Measurements from ENCODE around the gene PANK3. TPM values are rescaled to one million over a fixed set of nuclear protein-coding genes. Genes with fewer than 3 reads are reported as not detected.
"Not testable (repeated sequence)": the region's sequence is repeated elsewhere in the genome, so short reads cannot be mapped to it uniquely, and the experiment has no call there.

The PANK3 gene
- total and polyA plus RNA-seq, 8 donors = 4.8 to 104 (median 12.2) TPM

- Histone ChIP-seq H3K36me3 (no peaks in the 10 kb centered on the region), H3K9me3 (no peaks in the 10 kb centered on the region), H3K27ac (no peak overlapping the region), H3K4me3 (no peak overlapping the region), H3K27me3 (peaks cover 0 to 18% (median 0%) of the 10 kb centered on the region in 3 donors), H3K4me1 (no peaks in the 10 kb centered on the region)
- DNase-seq = no peak
- 53 to 66% (median 62%) methylated on average over 2 of the region's 2 CpGs for WGBS, 5 donors
- TF ChIP-seq POLR2AphosphoS5 (IDR thresholded peaks at IDR 0.05) = no peak
- no peak for TF ChIP-seq EP300 (IDR thresholded peaks at IDR 0.05)
- no peak for TF ChIP-seq POLR2A (IDR thresholded peaks at IDR 0.05)
- TF ChIP-seq, protein P1, sequence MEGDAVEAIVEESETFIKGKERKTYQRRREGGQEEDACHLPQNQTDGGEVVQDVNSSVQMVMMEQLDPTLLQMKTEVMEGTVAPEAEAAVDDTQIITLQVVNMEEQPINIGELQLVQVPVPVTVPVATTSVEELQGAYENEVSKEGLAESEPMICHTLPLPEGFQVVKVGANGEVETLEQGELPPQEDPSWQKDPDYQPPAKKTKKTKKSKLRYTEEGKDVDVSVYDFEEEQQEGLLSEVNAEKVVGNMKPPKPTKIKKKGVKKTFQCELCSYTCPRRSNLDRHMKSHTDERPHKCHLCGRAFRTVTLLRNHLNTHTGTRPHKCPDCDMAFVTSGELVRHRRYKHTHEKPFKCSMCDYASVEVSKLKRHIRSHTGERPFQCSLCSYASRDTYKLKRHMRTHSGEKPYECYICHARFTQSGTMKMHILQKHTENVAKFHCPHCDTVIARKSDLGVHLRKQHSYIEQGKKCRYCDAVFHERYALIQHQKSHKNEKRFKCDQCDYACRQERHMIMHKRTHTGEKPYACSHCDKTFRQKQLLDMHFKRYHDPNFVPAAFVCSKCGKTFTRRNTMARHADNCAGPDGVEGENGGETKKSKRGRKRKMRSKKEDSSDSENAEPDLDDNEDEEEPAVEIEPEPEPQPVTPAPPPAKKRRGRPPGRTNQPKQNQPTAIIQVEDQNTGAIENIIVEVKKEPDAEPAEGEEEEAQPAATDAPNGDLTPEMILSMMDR (IDR thresholded peaks at IDR 0.05) = no peak
- intact Hi-C loops (cut with DNase I; ENCODE audit: low total_unique reads) = no loop called here
Measured at GRCh38 chr5:168537176-168537575, 42.0 kb downstream of the PANK3 start.

DNA sequence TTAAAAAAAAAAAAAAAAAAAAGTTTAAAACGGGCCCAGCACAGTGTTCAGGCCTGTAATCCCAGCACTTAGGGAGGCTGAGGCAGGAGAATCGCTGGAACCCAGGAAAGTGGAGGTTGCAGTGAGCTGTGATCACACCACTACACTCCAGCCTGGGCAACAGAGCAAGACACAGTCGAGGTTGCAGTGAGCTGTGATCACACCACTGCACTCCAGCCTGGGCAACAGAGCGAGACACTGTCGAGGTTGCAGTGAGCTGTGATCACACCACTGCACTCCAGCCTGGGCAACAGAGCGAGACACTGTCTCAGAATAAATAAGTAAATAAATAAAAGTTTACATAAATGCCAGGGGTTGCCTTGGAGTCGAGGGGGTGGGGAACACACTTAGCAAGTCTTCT, 44.8 kb downstream of the PANK3 start:
- H3K4me1 ChIP-seq; H3K27ac ChIP-seq; DNase-seq; H3K36me3 ChIP-seq; H3K4me3 ChIP-seq; intact Hi-C loops (cut with DNase I; ENCODE audit: low total_unique reads); H3K9me3 ChIP-seq: not testable (repeated sequence)
- 77 to 96% (median 84%) methylated on average over 7 of the region's 7 CpGs for WGBS, 5 donors
- peaks cover 0 to 46% (median 23%) of the 10 kb centered on the region in 3 donors for H3K27me3 ChIP-seq

- H3K36me3 ChIP-seq = no peaks in the 10 kb centered on the region
- 62 to 78% (median 71%) methylated on average over 6 of the region's 6 CpGs for WGBS, 5 donors
- peaks cover 0 to 10% (median 6%) of the 10 kb centered on the region in 4 donors for H3K9me3 ChIP-seq
- no peak overlapping the region for H3K27ac ChIP-seq
- no peak for TF ChIP-seq POLR2A (IDR thresholded peaks at IDR 0.05)
- TF ChIP-seq, protein P1 (IDR thresholded peaks at IDR 0.05) = no peak
- TF ChIP-seq POLR2AphosphoS5 (IDR thresholded peaks at IDR 0.05) = no peak
- no peak for TF ChIP-seq EP300 (IDR thresholded peaks at IDR 0.05)
- H3K4me3 ChIP-seq = no peak overlapping the region
- H3K27me3 ChIP-seq = peaks cover 0 to 58% (median 34%) of the 10 kb centered on the region in 3 donors
- intact Hi-C loops (cut with DNase I; ENCODE audit: low total_unique reads) = no loop called here
- DNase-seq = no peak
- H3K4me1 ChIP-seq = peaks cover 4 to 15% (median 9%) of the 10 kb centered on the region in 4 donors
Measured at GRCh38 chr5:168531987-168532864, 46.9 kb downstream of the PANK3 start.

DNA sequence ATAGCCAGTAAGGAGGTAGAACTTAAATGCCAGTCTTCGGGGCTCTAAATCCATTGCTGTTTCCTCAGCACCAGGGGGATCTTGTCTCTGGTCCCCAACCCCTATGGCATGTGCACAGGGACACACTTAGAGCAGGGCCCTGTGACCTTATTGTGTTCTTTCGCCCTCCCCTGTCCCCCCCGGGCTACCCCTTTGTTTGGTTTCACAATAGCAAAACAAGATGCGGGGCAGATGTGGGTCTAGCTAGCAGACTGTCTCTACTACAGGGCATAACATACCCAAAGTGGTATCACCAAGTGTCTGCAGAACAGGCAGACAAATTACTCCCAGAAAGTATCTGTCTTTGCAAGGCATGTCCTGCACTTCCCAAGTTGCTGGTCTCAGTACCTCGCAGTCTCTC, 48.0 kb downstream of the PANK3 start:
- Histone ChIP-seq H3K4me3 (no peak overlapping the region), H3K4me1 (peaks cover 4 to 15% (median 9%) of the 10 kb centered on the region in 4 donors), H3K9me3 (peaks cover 0 to 10% (median 6%) of the 10 kb centered on the region in 4 donors), H3K27ac (no peak overlapping the region), H3K27me3 (peaks cover 0 to 58% (median 34%) of the 10 kb centered on the region in 3 donors), H3K36me3 (no peaks in the 10 kb centered on the region)
- TF ChIP-seq POLR2AphosphoS5 (IDR thresholded peaks at IDR 0.05) = no peak
- TF ChIP-seq, protein P1 (IDR thresholded peaks at IDR 0.05) = no peak
- TF ChIP-seq POLR2A (IDR thresholded peaks at IDR 0.05) = no peak
- TF ChIP-seq EP300 (IDR thresholded peaks at IDR 0.05) = no peak
- intact Hi-C loops (cut with DNase I; ENCODE audit: low total_unique reads) = no loop called here
- DNase-seq = no peak
- 76 to 87% (median 81%) methylated on average over 5 of the region's 5 CpGs for WGBS, 5 donors
